ENCODE measurements around the gene P2RX7.
"Not testable (repeated sequence)": the region's sequence is repeated elsewhere in the genome, so short reads cannot be mapped to it uniquely, and the experiment has no call there.

DNA sequence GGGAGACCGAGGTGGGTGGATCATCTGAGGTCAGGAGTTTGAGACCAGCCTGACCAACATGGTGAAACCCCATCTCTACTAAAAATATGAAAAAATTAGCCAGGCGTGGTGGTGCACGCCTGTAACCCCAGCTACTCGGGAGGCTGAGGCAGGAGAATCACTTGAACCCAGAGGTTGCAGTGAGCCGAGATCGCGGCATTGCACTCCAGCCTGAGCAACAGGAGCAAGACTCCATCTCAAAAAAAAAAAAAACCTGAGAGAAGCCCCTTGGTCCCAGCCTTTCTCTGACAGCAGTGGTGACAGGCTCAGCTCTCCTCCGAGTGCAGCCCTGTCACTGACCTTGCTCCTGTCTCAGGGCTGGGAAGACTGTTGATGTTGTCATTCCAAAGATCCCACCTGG is 94.2 kb downstream of the P2RX7 start:
- TF ChIP-seq, protein P1, sequence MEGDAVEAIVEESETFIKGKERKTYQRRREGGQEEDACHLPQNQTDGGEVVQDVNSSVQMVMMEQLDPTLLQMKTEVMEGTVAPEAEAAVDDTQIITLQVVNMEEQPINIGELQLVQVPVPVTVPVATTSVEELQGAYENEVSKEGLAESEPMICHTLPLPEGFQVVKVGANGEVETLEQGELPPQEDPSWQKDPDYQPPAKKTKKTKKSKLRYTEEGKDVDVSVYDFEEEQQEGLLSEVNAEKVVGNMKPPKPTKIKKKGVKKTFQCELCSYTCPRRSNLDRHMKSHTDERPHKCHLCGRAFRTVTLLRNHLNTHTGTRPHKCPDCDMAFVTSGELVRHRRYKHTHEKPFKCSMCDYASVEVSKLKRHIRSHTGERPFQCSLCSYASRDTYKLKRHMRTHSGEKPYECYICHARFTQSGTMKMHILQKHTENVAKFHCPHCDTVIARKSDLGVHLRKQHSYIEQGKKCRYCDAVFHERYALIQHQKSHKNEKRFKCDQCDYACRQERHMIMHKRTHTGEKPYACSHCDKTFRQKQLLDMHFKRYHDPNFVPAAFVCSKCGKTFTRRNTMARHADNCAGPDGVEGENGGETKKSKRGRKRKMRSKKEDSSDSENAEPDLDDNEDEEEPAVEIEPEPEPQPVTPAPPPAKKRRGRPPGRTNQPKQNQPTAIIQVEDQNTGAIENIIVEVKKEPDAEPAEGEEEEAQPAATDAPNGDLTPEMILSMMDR (IDR thresholded peaks at IDR 0.05) = not testable (repeated sequence)
- TF ChIP-seq POLR2AphosphoS5 (IDR thresholded peaks at IDR 0.05) = not testable (repeated sequence)

All from prostate gland (tissue), 2 donors.